Glomerular visceral epithelial cell (primary cell): ENCODE results near the gene KRTAP9-7.

Experiments
- DNase-seq: peaks from one replicate; pipeline ENCODE4 v3.0.0-alpha.2; 2016; ENCODE audit errors: extremely low spot score

The KRTAP9-7 gene

GRCh38 chr17:41322094-41322902, 46.8 kb downstream of the KRTAP9-7 start:
- DNase-seq, result peak; percentile 70

GRCh38 chr17:41322903-41323895, 47.7 kb downstream of the KRTAP9-7 start:
- no peak for DNase-seq

- DNase-seq, result peak; percentile 27
Observed at GRCh38 chr17:41324180-41325075, 48.9 kb downstream of the KRTAP9-7 start.

- no peak for DNase-seq
Observed at GRCh38 chr17:41325126-41325525, 49.6 kb downstream of the KRTAP9-7 start.

- DNase-seq, result no peak
Observed at GRCh38 chr17:41325611-41326010, 50.1 kb downstream of the KRTAP9-7 start.
